H1 (cell line): ENCODE results near the gene MEX3D. TPM values are rescaled to one million over a fixed set of nuclear protein-coding genes. Genes with fewer than 3 reads are reported as not detected.

Experiments
- CTCF ChIA-PET: fragments of 300-600 bp; sonication (Branson Sonifier 250); formaldehyde crosslinking; loops from one replicate; lab custom pipeline; 2021; ENCODE audit not compliant: partially characterized antibody; lab: Charles Lee
- POLR2A ChIA-PET: fragments of 300-600 bp; sonication (Branson Sonifier 250); formaldehyde crosslinking; loops from one replicate; lab custom pipeline; 2021; ENCODE audit warnings: inconsistent platforms; ENCODE audit not compliant: partially characterized antibody; lab: Charles Lee
- DNase-seq, 2 experiments: peaks; one replicate each; pipeline versions ENCODE4 v3.0.0 to v3.0.0-alpha.2; 2010 to 2022; ENCODE audit warnings: low spot score in 2 of 2, low read depth in 1 of 2, mixed read lengths in 1 of 2
- FAIRE-seq: peaks from 2 replicates; lab custom pipeline; 2011; peaks lifted over from hg19 to GRCh38; lab: Jason Lieb, UNC
- H2AFZ ChIP-seq: 2 replicates; pipeline ENCODE4 v1.8.1; 2012; ENCODE audit warnings: low read length, inconsistent platforms
- H2AK5ac ChIP-seq: 2 replicates; pipeline ENCODE4 v1.6.1; 2013; ENCODE audit warnings: low read depth, low read length
- H2BK120ac ChIP-seq: replicated peaks from 2 replicates; pipeline ENCODE3; 2013; ENCODE audit warnings: low read depth, low read length, inconsistent platforms
- H2BK12ac ChIP-seq: 2 replicates; pipeline ENCODE4 v1.6.1; 2013; ENCODE audit warnings: low read depth, low read length
- H2BK15ac ChIP-seq: 2 replicates; pipeline ENCODE4 v1.6.1; 2013; ENCODE audit warnings: low read length
- H2BK20ac ChIP-seq: 2 replicates; pipeline ENCODE4 v1.6.1; 2013; ENCODE audit warnings: low read length
- H2BK5ac ChIP-seq: 2 replicates; pipeline ENCODE4 v1.6.1; 2013; ENCODE audit warnings: low read depth, low read length
- H3K14ac ChIP-seq: 2 replicates; pipeline ENCODE4 v1.6.1; 2013; ENCODE audit warnings: inconsistent platforms; ENCODE audit not compliant: insufficient read length
- H3K18ac ChIP-seq: 2 replicates; pipeline ENCODE4 v1.6.1; 2013; ENCODE audit warnings: low read length; ENCODE audit errors: extremely low read depth
- H3K23ac ChIP-seq: 2 replicates; pipeline ENCODE4 v1.6.1; 2013; ENCODE audit warnings: inconsistent platforms; ENCODE audit not compliant: insufficient read length
- H3K23me2 ChIP-seq: 2 replicates; pipeline ENCODE4 v1.6.1; 2013; ENCODE audit warnings: low read depth, low read length
- H3K27ac ChIP-seq: 2 replicates; pipeline ENCODE4 v1.6.1; 2011; ENCODE audit warnings: low read depth, low read length, inconsistent platforms
- H3K27me3 ChIP-seq, 4 experiments: replicated peaks in 1 of 4; 1 replicate in 1 of 4; 2 replicates in 3 of 4; pipeline versions ENCODE4 v1.6.1 to v1.8.1; 2011 to 2013; ENCODE audit warnings: low read length in 3 of 4, mild to moderate bottlenecking in 3 of 4, inconsistent platforms in 2 of 4, mixed read lengths in 2 of 4, moderate library complexity in 1 of 4; ENCODE audit not compliant: control insufficient read depth in 3 of 4, insufficient read depth in 3 of 4; ENCODE audit errors: extremely low read depth in 1 of 4
- H3K36me3 ChIP-seq, 4 experiments: 2 replicates each; pipeline versions ENCODE4 v1.6.1 to v1.8.1; 2011 to 2013; ENCODE audit warnings: mild to moderate bottlenecking in 4 of 4, low read length in 3 of 4, moderate library complexity in 2 of 4, control low read depth in 1 of 4, inconsistent platforms in 1 of 4; ENCODE audit not compliant: insufficient read depth in 4 of 4, control insufficient read depth in 2 of 4
- H3K4ac ChIP-seq: replicated peaks from 2 replicates; pipeline ENCODE3; 2013; ENCODE audit warnings: low read length, low read depth, mixed read lengths, inconsistent platforms; ENCODE audit not compliant: insufficient read length
- H3K4me1 ChIP-seq, 4 experiments: replicated peaks in 1 of 4; 1 replicate in 1 of 4; 2 replicates in 3 of 4; pipeline versions ENCODE4 v1.6.1 to v1.8.1; 2011 to 2013; ENCODE audit warnings: low read length in 3 of 4, inconsistent platforms in 2 of 4, mixed read lengths in 1 of 4; ENCODE audit not compliant: insufficient read depth in 4 of 4, control insufficient read depth in 3 of 4
- H3K4me2 ChIP-seq, 2 experiments: 2 replicates each; pipeline versions ENCODE4 v1.6.1 to v1.8.1; 2011 to 2013; ENCODE audit warnings: low read depth in 2 of 2, low read length in 2 of 2, control low read depth in 1 of 2, inconsistent platforms in 1 of 2, mild to moderate bottlenecking in 1 of 2; ENCODE audit not compliant: insufficient read depth in 1 of 2
- H3K4me3 ChIP-seq, 4 experiments: fragments of 200-600, 300-600 bp in 1 of 4; sonication (generic), shearing (Covaris generic), sonication (Bioruptor Twin) in 1 of 4; 2 replicates each; pipeline versions ENCODE4 v1.5.1 to v1.8.1; 2011 to 2016; ENCODE audit warnings: low read length in 4 of 4, low read depth in 3 of 4, control low read depth in 2 of 4, inconsistent platforms in 2 of 4, mild to moderate bottlenecking in 2 of 4, mixed read lengths in 1 of 4, moderate library complexity in 1 of 4; ENCODE audit not compliant: insufficient read depth in 2 of 4; ENCODE audit errors: extremely low read depth in 1 of 4
- H3K56ac ChIP-seq: replicated peaks from 2 replicates; pipeline ENCODE3; 2013; ENCODE audit warnings: low read depth, mild to moderate bottlenecking, mixed read lengths, low read length, inconsistent platforms; ENCODE audit not compliant: insufficient read length
- H3K79me1 ChIP-seq: 2 replicates; pipeline ENCODE4 v1.6.1; 2013; ENCODE audit warnings: low read depth, low read length, control low read depth
- H3K79me2 ChIP-seq, 2 experiments: 2 replicates each; pipeline versions ENCODE4 v1.6.1 to v1.8.1; 2012 to 2013; ENCODE audit warnings: low read length in 2 of 2, mild to moderate bottlenecking in 2 of 2, inconsistent platforms in 1 of 2; ENCODE audit not compliant: insufficient read depth in 2 of 2, control insufficient read depth in 1 of 2
- H3K9ac ChIP-seq, 4 experiments: replicated peaks in 1 of 4; 1 replicate in 1 of 4; 2 replicates in 3 of 4; pipeline versions ENCODE4 v1.6.1 to v1.8.1; 2011 to 2013; ENCODE audit warnings: low read depth in 3 of 4, low read length in 3 of 4, control low read depth in 2 of 4, mild to moderate bottlenecking in 2 of 4, moderate library complexity in 2 of 4, inconsistent platforms in 1 of 4; ENCODE audit errors: extremely low read depth in 1 of 4
- H3K9me3 ChIP-seq, 2 experiments: 2 replicates each; pipeline versions ENCODE4 v1.6.1 to v1.8.1; 2012 to 2013; ENCODE audit warnings: mild to moderate bottlenecking in 2 of 2, moderate library complexity in 2 of 2, control low read depth in 1 of 2, inconsistent platforms in 1 of 2, low read depth in 1 of 2, low read length in 1 of 2, mixed read lengths in 1 of 2; ENCODE audit not compliant: insufficient read depth in 2 of 2
- H4K20me1 ChIP-seq, 2 experiments: replicated peaks in 1 of 2; 2 replicates each; pipeline versions ENCODE3 to v1.8.1; 2011 to 2013; ENCODE audit warnings: inconsistent platforms in 2 of 2, low read length in 2 of 2, mild to moderate bottlenecking in 1 of 2; ENCODE audit not compliant: insufficient read depth in 2 of 2, control insufficient read depth in 1 of 2
- H4K5ac ChIP-seq: 2 replicates; pipeline ENCODE4 v1.6.1; 2013; ENCODE audit warnings: low read length, low read depth, mixed read lengths, inconsistent platforms; ENCODE audit not compliant: insufficient read length
- H4K8ac ChIP-seq: 2 replicates; pipeline ENCODE4 v1.8.0; 2013; ENCODE audit warnings: mild to moderate bottlenecking, moderate library complexity, low read length, inconsistent platforms; ENCODE audit not compliant: insufficient read depth; ENCODE audit errors: extremely low read depth
- H4K91ac ChIP-seq: replicated peaks from 2 replicates; pipeline ENCODE3; 2013; ENCODE audit warnings: low read length, mixed read lengths, inconsistent platforms; ENCODE audit not compliant: insufficient read length
- CEBPB ChIP-seq: IDR thresholded peaks from 2 replicates; pipeline ENCODE4 v1.6.1; 2012; ENCODE audit warnings: low read depth, low read length
- EZH2 ChIP-seq: fragments of 200-600 bp; sonication (generic); IDR thresholded peaks from 2 replicates; pipeline ENCODE4 v1.7.1; 2012; ENCODE audit warnings: low read depth, mild to moderate bottlenecking, moderate library complexity, low read length, inconsistent platforms; ENCODE audit not compliant: severe bottlenecking
- GABPA ChIP-seq: IDR thresholded peaks from 2 replicates; pipeline ENCODE4 v1.6.1; 2011; ENCODE audit warnings: mild to moderate bottlenecking, low read length, moderate library complexity, borderline replicate concordance; ENCODE audit not compliant: insufficient read depth
- JUN ChIP-seq: IDR thresholded peaks from 2 replicates; pipeline ENCODE4 v1.6.1; 2011; ENCODE audit warnings: low read depth, mild to moderate bottlenecking, improper control_type of control experiment, low read length
- MAX ChIP-seq: IDR thresholded peaks from 2 replicates; pipeline ENCODE4 v1.6.1; 2012; ENCODE audit warnings: inconsistent platforms
- NANOG ChIP-seq: IDR thresholded peaks from 2 replicates; pipeline ENCODE4 v1.6.1; 2011; ENCODE audit warnings: low read length, low read depth, mild to moderate bottlenecking, inconsistent platforms; ENCODE audit not compliant: insufficient read depth, poor library complexity, severe bottlenecking
- NRF1 ChIP-seq: IDR thresholded peaks from 2 replicates; pipeline ENCODE4 v1.6.1; 2011; ENCODE audit warnings: mild to moderate bottlenecking, low read depth, low read length, improper control_type of control experiment
- RNF2 ChIP-seq: fragments of 200-900, 300-1000 bp; sonication (generic); IDR thresholded peaks from 2 replicates; pipeline ENCODE4 v1.7.1; 2016; ENCODE audit warnings: borderline replicate concordance, low read depth, mild to moderate bottlenecking, antibody characterized with exemption, low read length; ENCODE audit not compliant: poor library complexity, severe bottlenecking; ENCODE audit errors: missing control alignments
- SRF ChIP-seq: IDR thresholded peaks from 2 replicates; pipeline ENCODE4 v1.6.1; 2011; ENCODE audit warnings: mild to moderate bottlenecking, low read depth, low read length, moderate library complexity
- ZNF274 ChIP-seq: IDR thresholded peaks from 2 replicates; pipeline ENCODE4 v1.7.0; 2012; ENCODE audit warnings: low read length, borderline replicate concordance; ENCODE audit errors: extremely low read depth
- WGBS, 2 experiments: shearing (Covaris generic) in 1 of 2; methylation state at CpG; one replicate each; pipeline versions ENCODE4 v1.1.6 to v1.1.7; 2013 to 2015; ENCODE audit warnings: low lambda C conversion rate in 2 of 2, mixed read lengths in 2 of 2, inconsistent platforms in 1 of 2, low coverage in 1 of 2, missing lambda C conversion rate in 1 of 2; ENCODE audit not compliant: insufficient replicate concordance in 2 of 2, insufficient coverage in 1 of 2, insufficient read length in 1 of 2; ENCODE audit errors: extremely low coverage in 1 of 2, missing lambda C conversion rate in 1 of 2; 5-methylcytosine and 5-hydroxymethylcytosine counted together
- polyA plus RNA-seq, 7 experiments: library from polyadenylated mRNA; depleted of rRNA in 3 of 7; stranded (reverse) in 5 of 7; unstranded in 2 of 7; fragments of >200 nt in 5 of 7; fragments of 200-250 nt in 2 of 7; gene quantifications; 1 replicate in 5 of 7; 2 replicates in 1 of 7; 4 replicates in 1 of 7; pipeline versions ENCODE4 v1.2.1 to v1.2.3, GENCODE V29; 2011 to 2013; ENCODE audit warnings: missing spikeins in 2 of 7, mixed read lengths in 2 of 7
- total RNA-seq: library from RNA; stranded (reverse); fragmentation: NEBNext Ultra II Directional; extraction: Animal tissue kit (Norgen Biotek cat#: 25700); gene quantifications from 2 replicates; pipeline ENCODE4 v1.2.1, GENCODE V29; 2021

Gene MEX3D
- total and polyA plus RNA-seq, 2 of the 8 experiments (the other 6 are each of a cell fraction or from before 2014, with no cell fraction given): 20.8 to 78.8 TPM

- peak overlapping the region; percentile 95; the same call in 1 of the 2 replicates for H2BK15ac ChIP-seq
- no peaks in the 10 kb centered on the region for H3K9me3 ChIP-seq
- peaks cover 0 to 11% (median 7%) of the 10 kb centered on the region in 4 experiments; a peak in 5 of 7 replicates for H3K4me1 ChIP-seq
- 2% methylated on average over 37 of the region's 46 CpGs; no CpG with 5 or more reads in 1 of the 2 experiments for WGBS, 2 experiments
- ChIA-PET POLR2A (interaction anchor here (0.9 to 1.5 kb wide), 2 partner anchors 54 to 70 kb away, joined by 3 read pairs; no protein-coding TSS in a partner anchor), CTCF (no interaction called here)
- no peak overlapping the region for H2BK20ac ChIP-seq
- peak overlapping the region; percentile 61; the same call in 1 of the 2 replicates for H2AFZ ChIP-seq
- peak overlapping the region; percentile 57 for H3K4ac ChIP-seq
- peak overlapping the region; percentile 79 for H3K56ac ChIP-seq
- H3K27ac ChIP-seq: peak overlapping the region; percentile 72; the same call in 1 of the 2 replicates
- H2BK12ac ChIP-seq: 0 out of 2 replicates have a peak overlapping the region, but pooled peaks have one; percentile 55
- DNase-seq (peak; percentile 91 to 94), FAIRE-seq (peak; percentile 95)
- H3K14ac ChIP-seq: no peak overlapping the region
- peaks cover 0 to 21% (median 17%) of the 10 kb centered on the region in 4 experiments; a peak in 6 of 7 replicates for H3K27me3 ChIP-seq
- no peak overlapping the region; the same call in 1 of the 2 replicates for H2AK5ac ChIP-seq
- no peaks in the 10 kb centered on the region for H3K36me3 ChIP-seq
- no peak overlapping the region for H3K23ac ChIP-seq
- H3K4me2 ChIP-seq: peak overlapping the region; percentile 54 to 77
- peak overlapping the region; percentile 56 to 69 (median 64) for H3K4me3 ChIP-seq
- H4K5ac ChIP-seq: peak overlapping the region; percentile 90
- H2BK5ac ChIP-seq: peak overlapping the region; percentile 99
- H3K79me1 ChIP-seq: no peaks in the 10 kb centered on the region
- H2BK120ac ChIP-seq: no peak overlapping the region
- peak overlapping the region; percentile 100 for H3K18ac ChIP-seq
- H4K20me1 ChIP-seq: peaks cover 0 to 4% of the 10 kb centered on the region in 2 experiments
- peaks cover 10% of the 10 kb centered on the region; the same call in 1 of the 2 replicates for H3K23me2 ChIP-seq
- peak overlapping the region; percentile 94 for H4K91ac ChIP-seq
- peak overlapping the region; percentile 91; the same call in 1 of the 2 replicates for H4K8ac ChIP-seq
- peak overlapping the region in 3 of 4 experiments; percentile 2 to 35 (median 25); a peak in 3 of 7 replicates for H3K9ac ChIP-seq
- no peaks in the 10 kb centered on the region for H3K79me2 ChIP-seq
- TF ChIP-seq JUN: no peak
- TF ChIP-seq GABPA: no peak
- TF ChIP-seq NRF1: no peak
- no peak for TF ChIP-seq RNF2
- TF ChIP-seq CEBPB: 0 out of 2 replicates have a peak, but pooled peaks have one; percentile 34
- no peak for TF ChIP-seq SRF
- peak; percentile 83 for TF ChIP-seq MAX
- TF ChIP-seq NANOG: no peak
- TF ChIP-seq EZH2: no peak
- TF ChIP-seq ZNF274: no peak
Measured at GRCh38 chr19:1507763-1508506, 60.2 kb downstream of the MEX3D start.
